Esophagus squamous epithelium (tissue), 4 donors: ENCODE data around the gene DUSP15.

Experiments
- CTCF ChIP-seq, 6 experiments: fragments of 450-650 bp in 4 of 6; fragments of 200-600 bp in 2 of 6; sonication (generic) in 2 of 6; IDR thresholded peaks; one replicate each; pipeline ENCODE4 v1.5.1; 2016 to 2019; ENCODE audit warnings: antibody characterized with exemption in 6 of 6, mild to moderate bottlenecking in 4 of 6, moderate library complexity in 4 of 6
- POLR2A ChIP-seq, 4 donors: fragments of 450-650 bp; IDR thresholded peaks; one replicate each; pipeline ENCODE4 v1.6.1; 2017; ENCODE audit warnings: antibody characterized with exemption in 4 of 4, mild to moderate bottlenecking in 4 of 4, moderate library complexity in 3 of 4

GRCh38 chr20:31919410-31920155, 49.3 kb upstream of the DUSP15 start:
- TF ChIP-seq CTCF (IDR thresholded peaks at IDR 0.05): no peak
- TF ChIP-seq POLR2A (IDR thresholded peaks at IDR 0.05): no peak
